H9 (cell line): ENCODE data around the gene RIOX2. TPM values are rescaled to one million over a fixed set of nuclear protein-coding genes. Genes with fewer than 3 reads are reported as not detected.

Experiments used
- DNase-seq: peaks from one replicate; pipeline ENCODE4 v3.0.0-alpha.2; 2017
- H2AFZ ChIP-seq: one replicate; pipeline ENCODE4 v1.6.1; 2013; ENCODE audit warnings: mild to moderate bottlenecking, low read length, control low read depth, moderate library complexity
- H2AK5ac ChIP-seq: 2 replicates; pipeline ENCODE4 v1.6.1; 2013; ENCODE audit warnings: low read length, control low read depth, mixed read lengths; ENCODE audit not compliant: insufficient read length
- H2BK120ac ChIP-seq: one replicate; pipeline ENCODE4 v1.6.1; 2013; ENCODE audit warnings: low read depth, mild to moderate bottlenecking, low read length, control low read depth, inconsistent platforms; ENCODE audit not compliant: poor library complexity, severe bottlenecking
- H2BK12ac ChIP-seq: 2 replicates; pipeline ENCODE4 v1.6.1; 2013; ENCODE audit warnings: low read length, control low read depth, mixed read lengths, low read depth; ENCODE audit not compliant: insufficient read length
- H2BK15ac ChIP-seq: 2 replicates; pipeline ENCODE4 v1.6.1; 2013; ENCODE audit warnings: low read depth, low read length, control low read depth
- H2BK20ac ChIP-seq: one replicate; pipeline ENCODE4 v1.6.1; 2013; ENCODE audit warnings: low read depth, mild to moderate bottlenecking, low read length, control low read depth, inconsistent platforms; ENCODE audit not compliant: poor library complexity, severe bottlenecking
- H2BK5ac ChIP-seq: 2 replicates; pipeline ENCODE4 v1.6.1; 2013; ENCODE audit warnings: low read length, control low read depth, mixed read lengths; ENCODE audit not compliant: insufficient read length
- H3K14ac ChIP-seq: 2 replicates; pipeline ENCODE4 v1.6.1; 2013; ENCODE audit warnings: low read length, control low read depth; ENCODE audit not compliant: insufficient read depth
- H3K18ac ChIP-seq: 2 replicates; pipeline ENCODE4 v1.6.1; 2013; ENCODE audit warnings: low read depth, mild to moderate bottlenecking, mixed read lengths, low read length, control low read depth; ENCODE audit not compliant: insufficient read length
- H3K23ac ChIP-seq: 2 replicates; pipeline ENCODE4 v1.6.1; 2013; ENCODE audit warnings: low read length, control low read depth, mixed read lengths, low read depth; ENCODE audit not compliant: insufficient read length
- H3K23me2 ChIP-seq: 2 replicates; pipeline ENCODE4 v1.6.1; 2013; ENCODE audit warnings: low read depth, mild to moderate bottlenecking, mixed read lengths, low read length, control low read depth; ENCODE audit not compliant: insufficient read length, poor library complexity, severe bottlenecking
- H3K27ac ChIP-seq: 2 replicates; pipeline ENCODE4 v1.5.1; 2013; ENCODE audit warnings: low read length, control low read depth, mixed read lengths, low read depth; ENCODE audit not compliant: insufficient read length
- H3K27me3 ChIP-seq: 2 replicates; pipeline ENCODE4 v1.6.1; 2013; ENCODE audit warnings: low read length, control low read depth, inconsistent platforms; ENCODE audit not compliant: insufficient read depth
- H3K4ac ChIP-seq: 2 replicates; pipeline ENCODE4 v1.6.1; 2013; ENCODE audit warnings: low read depth, mild to moderate bottlenecking, control low read depth, inconsistent platforms, low read length, moderate library complexity
- H3K4me1 ChIP-seq: 2 replicates; pipeline ENCODE4 v1.6.1; 2013; ENCODE audit warnings: low read length, control low read depth, inconsistent platforms; ENCODE audit not compliant: insufficient read depth
- H3K4me2 ChIP-seq: 2 replicates; pipeline ENCODE4 v1.6.1; 2013; ENCODE audit warnings: low read length, control low read depth, mixed read lengths; ENCODE audit not compliant: insufficient read length, insufficient read depth
- H3K56ac ChIP-seq: 2 replicates; pipeline ENCODE4 v1.6.1; 2013; ENCODE audit warnings: low read depth, mild to moderate bottlenecking, mixed read lengths, low read length, control low read depth; ENCODE audit not compliant: insufficient read length
- H3K79me1 ChIP-seq: 2 replicates; pipeline ENCODE4 v1.6.1; 2013; ENCODE audit warnings: low read depth, mild to moderate bottlenecking, moderate library complexity, low read length, control low read depth, inconsistent platforms; ENCODE audit not compliant: insufficient read depth, poor library complexity, severe bottlenecking
- H3K79me2 ChIP-seq: 2 replicates; pipeline ENCODE4 v1.6.1; 2013; ENCODE audit warnings: low read length, control low read depth, inconsistent platforms; ENCODE audit not compliant: insufficient read depth
- H3K9ac ChIP-seq: 2 replicates; pipeline ENCODE4 v1.6.1; 2013; ENCODE audit warnings: low read length, control low read depth, mixed read lengths; ENCODE audit not compliant: insufficient read length; ENCODE audit errors: extremely low read depth
- H3K9me3 ChIP-seq: one replicate; pipeline ENCODE4 v1.6.1; 2013; ENCODE audit warnings: low read depth, low read length, inconsistent platforms; ENCODE audit not compliant: control insufficient read depth
- H3T11ph ChIP-seq: one replicate; pipeline ENCODE4 v1.6.1; 2013; ENCODE audit warnings: mild to moderate bottlenecking, low read length, control low read depth, inconsistent platforms
- H4K20me1 ChIP-seq: one replicate; pipeline ENCODE4 v1.6.1; 2013; ENCODE audit not compliant: control insufficient read depth, insufficient read length, insufficient read depth
- H4K5ac ChIP-seq: 2 replicates; pipeline ENCODE4 v1.6.1; 2013; ENCODE audit warnings: low read depth, mild to moderate bottlenecking, mixed read lengths, low read length, control low read depth; ENCODE audit not compliant: insufficient read length
- H4K8ac ChIP-seq: replicated peaks from 2 replicates; pipeline ENCODE4 v1.6.1; 2013; ENCODE audit warnings: low read length, control low read depth, mixed read lengths, low read depth; ENCODE audit not compliant: insufficient read length
- H4K91ac ChIP-seq: 2 replicates; pipeline ENCODE4 v1.6.1; 2013; ENCODE audit warnings: low read depth, mild to moderate bottlenecking, moderate library complexity, mixed read lengths, low read length, control low read depth; ENCODE audit not compliant: insufficient read length
- H3K27ac Mint-ChIP-seq, 3 experiments: 2 replicates in 2 of 3; 3 replicates in 1 of 3; pipeline ENCODE4 v1.8.0; 2020 to 2021; ENCODE audit warnings: mixed read lengths in 3 of 3, mild to moderate bottlenecking in 1 of 3, moderate library complexity in 1 of 3
- H3K27me3 Mint-ChIP-seq: 2 replicates; pipeline ENCODE4 v1.8.0; 2021; ENCODE audit warnings: low read depth, mild to moderate bottlenecking, moderate library complexity, mixed read lengths
- H3K36me3 Mint-ChIP-seq, 3 experiments: 2 replicates in 2 of 3; 3 replicates in 1 of 3; pipeline ENCODE4 v1.8.0; 2020 to 2021; ENCODE audit warnings: low read depth in 3 of 3, mixed read lengths in 3 of 3; ENCODE audit not compliant: insufficient read depth in 1 of 3
- H3K4me1 Mint-ChIP-seq, 2 experiments: 2 replicates each; pipeline ENCODE4 v1.8.0; 2020; ENCODE audit warnings: mixed read lengths in 2 of 2
- H3K4me3 Mint-ChIP-seq, 2 experiments: 2 replicates in 1 of 2; 3 replicates in 1 of 2; pipeline ENCODE4 v1.8.0; 2020 to 2021; ENCODE audit warnings: mild to moderate bottlenecking in 2 of 2, mixed read lengths in 2 of 2, moderate library complexity in 1 of 2
- H3K9me3 Mint-ChIP-seq, 2 experiments: 2 replicates in 1 of 2; 3 replicates in 1 of 2; pipeline ENCODE4 v1.8.0; 2020; ENCODE audit warnings: mild to moderate bottlenecking in 2 of 2, mixed read lengths in 2 of 2, moderate library complexity in 1 of 2
- WGBS: extraction: QIAGEN DNeasy Blood & Tissue Kit; methylation state at CpG from one replicate; pipeline ENCODE4 v1.1.7; 2013; ENCODE audit warnings: missing lambda C conversion rate, low lambda C conversion rate, mixed read lengths; ENCODE audit not compliant: insufficient read length; ENCODE audit errors: extremely low coverage; 5-methylcytosine and 5-hydroxymethylcytosine counted together
- total RNA-seq: library from RNA; stranded (reverse); gene quantifications from 2 replicates; pipeline ENCODE4 v1.2.1, GENCODE V29; 2021
- TF ChIP-seq, protein P1 (sequence below): fragments of 200-600 bp; sonication (generic); conservative IDR thresholded peaks from 3 replicates; pipeline ENCODE4 v1.8.0; 2021; ENCODE audit warnings: antibody characterized with exemption, mild to moderate bottlenecking

RIOX2 gene
- total RNA-seq, 1 experiment from 2014 or later: 15.5 TPM

DNA sequence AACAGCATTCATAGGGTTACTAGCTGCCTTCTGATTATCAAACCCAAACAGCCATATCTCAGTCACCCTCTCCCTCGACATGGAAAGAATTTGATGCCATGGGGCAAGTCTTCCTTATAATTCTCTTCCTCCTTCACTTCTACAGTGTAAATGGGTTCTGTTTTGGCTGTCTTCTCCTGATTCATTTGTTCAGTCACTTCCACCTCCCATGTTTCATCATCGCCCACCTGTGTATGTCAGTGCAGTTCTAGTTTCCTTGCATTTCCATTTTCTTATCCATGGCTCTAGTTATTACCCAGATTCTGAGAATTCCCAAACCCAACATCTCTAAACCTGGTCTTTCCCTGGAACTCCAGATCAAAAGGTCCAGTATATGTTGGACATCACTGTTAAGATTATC, 41.0 kb downstream of the RIOX2 start:
- Histone ChIP-seq H2AK5ac (no peak overlapping the region), H3K79me2 (no peaks in the 10 kb centered on the region), H4K20me1 (no peaks in the 10 kb centered on the region), H3K4me2 (no peak overlapping the region), H3K23me2 (no peaks in the 10 kb centered on the region), H2BK15ac (no peak overlapping the region), H3K23ac (no peak overlapping the region), H2AFZ (no peak overlapping the region), H2BK120ac (no peak overlapping the region), H2BK5ac (no peak overlapping the region), H3K27me3 (no peaks in the 10 kb centered on the region), H2BK12ac (no peak overlapping the region), H4K91ac (no peak overlapping the region), H3K79me1 (no peaks in the 10 kb centered on the region), H3K14ac (no peak overlapping the region), H3K27ac (no peak overlapping the region), H3T11ph (no peak overlapping the region), H3K4ac (no peak overlapping the region), H2BK20ac (no peak overlapping the region), H4K5ac (no peak overlapping the region), H4K8ac (no peak overlapping the region), H3K9me3 (no peaks in the 10 kb centered on the region), H3K56ac (no peak overlapping the region), H3K4me1 (no peaks in the 10 kb centered on the region), H3K18ac (no peak overlapping the region), H3K9ac (no peak overlapping the region)
- Mint-ChIP-seq H3K4me1 (no peaks in the 10 kb centered on the region), H3K36me3 (no peaks in the 10 kb centered on the region; a peak in 2 of 7 replicates), H3K27ac (no peak overlapping the region), H3K27me3 (no peaks in the 10 kb centered on the region), H3K9me3 (no peaks in the 10 kb centered on the region), H3K4me3 (no peak overlapping the region)
- no CpG with 5 or more reads among the region's 2 CpGs for WGBS
- TF ChIP-seq, protein P1, sequence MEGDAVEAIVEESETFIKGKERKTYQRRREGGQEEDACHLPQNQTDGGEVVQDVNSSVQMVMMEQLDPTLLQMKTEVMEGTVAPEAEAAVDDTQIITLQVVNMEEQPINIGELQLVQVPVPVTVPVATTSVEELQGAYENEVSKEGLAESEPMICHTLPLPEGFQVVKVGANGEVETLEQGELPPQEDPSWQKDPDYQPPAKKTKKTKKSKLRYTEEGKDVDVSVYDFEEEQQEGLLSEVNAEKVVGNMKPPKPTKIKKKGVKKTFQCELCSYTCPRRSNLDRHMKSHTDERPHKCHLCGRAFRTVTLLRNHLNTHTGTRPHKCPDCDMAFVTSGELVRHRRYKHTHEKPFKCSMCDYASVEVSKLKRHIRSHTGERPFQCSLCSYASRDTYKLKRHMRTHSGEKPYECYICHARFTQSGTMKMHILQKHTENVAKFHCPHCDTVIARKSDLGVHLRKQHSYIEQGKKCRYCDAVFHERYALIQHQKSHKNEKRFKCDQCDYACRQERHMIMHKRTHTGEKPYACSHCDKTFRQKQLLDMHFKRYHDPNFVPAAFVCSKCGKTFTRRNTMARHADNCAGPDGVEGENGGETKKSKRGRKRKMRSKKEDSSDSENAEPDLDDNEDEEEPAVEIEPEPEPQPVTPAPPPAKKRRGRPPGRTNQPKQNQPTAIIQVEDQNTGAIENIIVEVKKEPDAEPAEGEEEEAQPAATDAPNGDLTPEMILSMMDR: no peak
- no peak for DNase-seq
